SK-N-SH (cell line): ENCODE data around the gene PSAP. TPM values are rescaled to one million over a fixed set of nuclear protein-coding genes. Genes with fewer than 3 reads are reported as not detected.

Experiments
- CTCF ChIA-PET: fragments of 300-600, 350-600 bp; formaldehyde crosslinking; extraction: SDS; loops from one replicate; lab custom pipeline; 2021; lab: Yijun Ruan, JAX
- POLR2A ChIA-PET: fragments of 350-600 bp; sonication (Branson Sonifier 250); formaldehyde crosslinking; extraction: SDS; loops from one replicate; lab custom pipeline; 2020; ENCODE audit warnings: antibody characterized with exemption, inconsistent platforms; lab: Yijun Ruan, JAX
- DNase-seq: peaks from one replicate; pipeline ENCODE4 v3.0.0; 2012
- H2AFZ ChIP-seq: fragments of 200-600 bp; sonication (generic); 2 replicates; pipeline ENCODE4 v1.8.1; 2016; ENCODE audit warnings: antibody characterized with exemption, mild to moderate bottlenecking, low read depth
- H3F3A ChIP-seq: fragments of 200-600 bp; sonication (generic); replicated peaks from 2 replicates; pipeline ENCODE3; 2016; ENCODE audit warnings: antibody characterized with exemption, mild to moderate bottlenecking; ENCODE audit not compliant: insufficient read depth
- H3K27ac ChIP-seq, 2 experiments: fragments of 200-500 bp in 1 of 2; fragments of 200-600 bp in 1 of 2; sonication (Bioruptor generic) in 1 of 2; sonication (generic), shearing (Covaris generic) in 1 of 2; 2 replicates each; pipeline versions ENCODE4 v1.5.1 to v1.6.1; 2014 to 2016; ENCODE audit warnings: low read depth in 2 of 2, inconsistent platforms in 1 of 2, low read length in 1 of 2, mild to moderate bottlenecking in 1 of 2, mixed read lengths in 1 of 2
- H3K27me3 ChIP-seq: fragments of 200-600 bp; sonication (generic), shearing (Covaris generic); 2 replicates; pipeline ENCODE4 v1.6.1; 2016; ENCODE audit warnings: mixed run types; ENCODE audit not compliant: insufficient read depth
- H3K36me3 ChIP-seq, 2 experiments: fragments of 200-500 bp in 1 of 2; fragments of 200-600 bp in 1 of 2; sonication (Bioruptor generic) in 1 of 2; sonication (generic) in 1 of 2; replicated peaks in 1 of 2; 2 replicates each; pipeline versions ENCODE3 to v1.5.1; 2014 to 2016; ENCODE audit warnings: low read length in 1 of 2, mild to moderate bottlenecking in 1 of 2; ENCODE audit not compliant: insufficient read depth in 2 of 2, control insufficient read depth in 1 of 2
- H3K4me1 ChIP-seq, 2 experiments: fragments of 200-500 bp in 1 of 2; fragments of 200-600 bp in 1 of 2; sonication (Bioruptor generic) in 1 of 2; sonication (generic), shearing (Covaris generic) in 1 of 2; 2 replicates each; pipeline versions ENCODE4 v1.5.1 to v1.6.1; 2014 to 2016; ENCODE audit warnings: low read depth in 1 of 2, low read length in 1 of 2, mixed run types in 1 of 2; ENCODE audit not compliant: insufficient read depth in 2 of 2, control insufficient read depth in 1 of 2
- H3K4me2 ChIP-seq: fragments of 200-600 bp; sonication (generic), shearing (Covaris generic); 2 replicates; pipeline ENCODE4 v1.6.1; 2017; ENCODE audit warnings: mixed run types
- H3K4me3 ChIP-seq, 2 experiments: fragments of 200-500 bp in 1 of 2; fragments of 200-600 bp in 1 of 2; sonication (Bioruptor generic) in 1 of 2; sonication (generic), shearing (Covaris generic) in 1 of 2; 2 replicates each; pipeline versions ENCODE4 v1.5.1 to v1.8.1; 2014 to 2016; ENCODE audit warnings: low read depth in 2 of 2, inconsistent platforms in 1 of 2, low read length in 1 of 2, mild to moderate bottlenecking in 1 of 2, mixed read lengths in 1 of 2, moderate library complexity in 1 of 2
- H3K79me2 ChIP-seq: fragments of 200-600 bp; sonication (generic); 2 replicates; pipeline ENCODE4 v1.8.1; 2017; ENCODE audit warnings: mild to moderate bottlenecking; ENCODE audit not compliant: insufficient read depth
- H3K9ac ChIP-seq: fragments of 200-600 bp; sonication (generic); 2 replicates; pipeline ENCODE4 v1.6.1; 2017; ENCODE audit warnings: mixed run types
- H3K9me2 ChIP-seq: fragments of 200-600 bp; sonication (generic); 2 replicates; pipeline ENCODE4 v1.6.1; 2017; ENCODE audit warnings: mixed run types
- H3K9me3 ChIP-seq: fragments of 200-600 bp; sonication (generic); 2 replicates; pipeline ENCODE4 v1.6.1; 2017; ENCODE audit warnings: mixed run types, mild to moderate bottlenecking, moderate library complexity
- H4K20me1 ChIP-seq: fragments of 200-600 bp; sonication (generic); 2 replicates; pipeline ENCODE4 v1.6.1; 2017; ENCODE audit warnings: mild to moderate bottlenecking, mixed run types; ENCODE audit not compliant: insufficient read depth
- FOSL2 ChIP-seq: IDR thresholded peaks from 2 replicates; pipeline ENCODE4 v1.4.0; 2012; ENCODE audit warnings: low read depth, mild to moderate bottlenecking, moderate library complexity, borderline replicate concordance
- FOXM1 ChIP-seq: IDR thresholded peaks from 2 replicates; pipeline ENCODE4 v1.4.0; 2012; ENCODE audit warnings: low read depth, mild to moderate bottlenecking
- IRF3 ChIP-seq: fragments of 150-350 bp; IDR thresholded peaks from 2 replicates; pipeline ENCODE4 v1.6.1; 2016; ENCODE audit warnings: mild to moderate bottlenecking, low read depth, low read length
- JUND ChIP-seq: IDR thresholded peaks from 2 replicates; pipeline ENCODE4 v1.4.0; 2012
- PBX3 ChIP-seq: IDR thresholded peaks from 2 replicates; pipeline ENCODE4; 2012
- RAD21 ChIP-seq: IDR thresholded peaks from 2 replicates; pipeline ENCODE4 v1.6.1; 2012; ENCODE audit warnings: mild to moderate bottlenecking, low read length
- REST ChIP-seq: IDR thresholded peaks from 2 replicates; pipeline ENCODE4 v1.6.1; 2012; ENCODE audit warnings: mild to moderate bottlenecking, low read depth, low read length, moderate library complexity
- RFX5 ChIP-seq: IDR thresholded peaks from 2 replicates; pipeline ENCODE4 v1.6.1; 2012; ENCODE audit warnings: mild to moderate bottlenecking, improper control_type of control experiment, low read length
- SMC3 ChIP-seq: IDR thresholded peaks from 2 replicates; pipeline ENCODE4 v1.6.1; 2012; ENCODE audit warnings: low read depth, low read length, improper control_type of control experiment
- WGBS: methylation state at CpG from one replicate; pipeline ENCODE4 v1.1.6; 2017; ENCODE audit warnings: low lambda C conversion rate; 5-methylcytosine and 5-hydroxymethylcytosine counted together
- polyA plus RNA-seq, 3 experiments: library from polyadenylated mRNA; depleted of rRNA; stranded (reverse); fragments of >200 nt; gene quantifications; 2 replicates each; pipeline ENCODE4 v1.2.3, GENCODE V29; 2012

Gene PSAP
- polyA plus RNA-seq, 1 of the 3 experiments (the other 2 are of a cell fraction): 1,647 TPM

GRCh38 chr10:71797533-71798307 lies 53.3 kb downstream of the PSAP start:
- Histone ChIP-seq H3K4me2 (no peak overlapping the region), H3K4me3 (no peak overlapping the region), H3K79me2 (no peaks in the 10 kb centered on the region), H3K9me2 (no peaks in the 10 kb centered on the region), H3K9ac (no peak overlapping the region), H3K27ac (no peak overlapping the region), H2AFZ (no peak overlapping the region), H4K20me1 (no peaks in the 10 kb centered on the region), H3K27me3 (no peaks in the 10 kb centered on the region), H3K9me3 (no peaks in the 10 kb centered on the region), H3F3A (no peaks in the 10 kb centered on the region), H3K4me1 (no peaks in the 10 kb centered on the region), H3K36me3 (no peaks in the 10 kb centered on the region)
- TF ChIP-seq RAD21 (no peak), FOSL2 (no peak), FOXM1 (no peak)
- POLR2A ChIA-PET: no interaction called here
- CTCF ChIA-PET: interaction anchor here (1.0 to 1.5 kb wide), 3 partner anchors 9 to 70 kb away, joined by 3 to 5 read pairs (median 3); no protein-coding TSS in a partner anchor
- 61% methylated on average over 5 of the region's 10 CpGs for WGBS
- DNase-seq: no peak

GRCh38 chr10:71796749-71797405 lies 54.2 kb downstream of the PSAP start:
- Histone ChIP-seq H3K79me2 (no peaks in the 10 kb centered on the region), H3K9me2 (no peaks in the 10 kb centered on the region), H3K27ac (no peak overlapping the region), H3K4me3 (no peak overlapping the region), H3K27me3 (no peaks in the 10 kb centered on the region), H2AFZ (no peak overlapping the region), H3K4me2 (no peak overlapping the region), H3F3A (no peaks in the 10 kb centered on the region), H4K20me1 (no peaks in the 10 kb centered on the region), H3K4me1 (no peaks in the 10 kb centered on the region), H3K36me3 (no peaks in the 10 kb centered on the region), H3K9me3 (no peaks in the 10 kb centered on the region), H3K9ac (no peak overlapping the region)
- TF ChIP-seq SMC3 (no peak), IRF3 (no peak), RFX5 (no peak), JUND (no peak)
- CTCF ChIA-PET: interaction anchor here (1.0 to 1.2 kb wide), 2 partner anchors 10 to 69 kb away, joined by 3 read pairs; no protein-coding TSS in a partner anchor
- WGBS: 29% methylated on average over 4 of the region's 7 CpGs
- no peak for DNase-seq
- POLR2A ChIA-PET: no interaction called here

GRCh38 chr10:71795248-71795647 lies 55.8 kb downstream of the PSAP start:
- TF ChIP-seq PBX3 (no peak), REST (peak; percentile 98)
- no peaks in the 10 kb centered on the region for H4K20me1 ChIP-seq
- H3K4me1 ChIP-seq: no peaks in the 10 kb centered on the region
- H3K9ac ChIP-seq: no peak overlapping the region
- ChIA-PET POLR2A (no interaction called here), CTCF (interaction anchor here (1.0 kb wide), 1 partner anchor 22 kb away, joined by 3 read pairs; no protein-coding TSS in a partner anchor)
- WGBS: 23% methylated on average over 2 of the region's 2 CpGs
- no peak overlapping the region for H3K4me3 ChIP-seq
- H3K9me3 ChIP-seq: no peaks in the 10 kb centered on the region
- H3K9me2 ChIP-seq: no peaks in the 10 kb centered on the region
- no peaks in the 10 kb centered on the region for H3K36me3 ChIP-seq
- no peak for DNase-seq
- H3K4me2 ChIP-seq: no peak overlapping the region
- no peaks in the 10 kb centered on the region for H3K79me2 ChIP-seq
- no peaks in the 10 kb centered on the region for H3F3A ChIP-seq
- H3K27ac ChIP-seq: no peak overlapping the region
- H2AFZ ChIP-seq: no peak overlapping the region
- H3K27me3 ChIP-seq: no peaks in the 10 kb centered on the region
